Fibroblast of lung (primary cell): Measurements from ENCODE around the gene DHRS9. TPM values are rescaled to one million over a fixed set of nuclear protein-coding genes. Genes with fewer than 3 reads are reported as not detected.
"Not testable (repeated sequence)": the region's sequence is repeated elsewhere in the genome, so short reads cannot be mapped to it uniquely, and the experiment has no call there.

Experiments used
- DNase-seq, 2 donors: peaks; one replicate each; pipeline versions ENCODE4 v3.0.0 to v3.0.0-alpha.2; 2010; ENCODE audit warnings: low read depth in 2 of 2
- H2AFZ ChIP-seq: 2 replicates; pipeline ENCODE4 v1.5.1; 2012; ENCODE audit warnings: low read length, control low read depth, inconsistent platforms
- H3K27ac ChIP-seq: 2 replicates; pipeline ENCODE4 v1.5.1; 2011; ENCODE audit warnings: low read length, control low read depth; ENCODE audit not compliant: insufficient read depth
- H3K27me3 ChIP-seq: 2 replicates; pipeline ENCODE4 v1.5.1; 2011; ENCODE audit warnings: mild to moderate bottlenecking, low read length; ENCODE audit not compliant: control insufficient read depth, insufficient read depth
- H3K36me3 ChIP-seq: 2 replicates; pipeline ENCODE4 v1.5.1; 2011; ENCODE audit warnings: low read length; ENCODE audit not compliant: control insufficient read depth, insufficient read depth
- H3K4me1 ChIP-seq: 2 replicates; pipeline ENCODE4 v1.5.1; 2011; ENCODE audit warnings: low read length; ENCODE audit not compliant: control insufficient read depth, insufficient read depth; ENCODE audit errors: extremely low read depth
- H3K4me2 ChIP-seq: 2 replicates; pipeline ENCODE4 v1.5.1; 2011; ENCODE audit warnings: low read length, control low read depth; ENCODE audit not compliant: insufficient read depth; ENCODE audit errors: extremely low read depth
- H3K4me3 ChIP-seq, 4 experiments: fragments of 200-600 bp in 1 of 4; sonication (generic) in 1 of 4; replicated peaks in 1 of 4; 2 replicates each; pipeline ENCODE4 v1.5.1; 2011 to 2016; ENCODE audit warnings: low read length in 4 of 4, low read depth in 3 of 4, mild to moderate bottlenecking in 3 of 4, control low read depth in 2 of 4, inconsistent platforms in 1 of 4, mixed read lengths in 1 of 4; ENCODE audit not compliant: insufficient read depth in 1 of 4; ENCODE audit errors: control extremely low read depth in 1 of 4
- H3K79me2 ChIP-seq: 2 replicates; pipeline ENCODE4 v1.5.1; 2012; ENCODE audit warnings: mild to moderate bottlenecking, low read length, inconsistent platforms; ENCODE audit not compliant: control insufficient read depth, insufficient read depth
- H3K9ac ChIP-seq: 2 replicates; pipeline ENCODE4 v1.5.1; 2011; ENCODE audit warnings: mild to moderate bottlenecking, low read length, control low read depth; ENCODE audit not compliant: insufficient read depth
- H3K9me3 ChIP-seq: 2 replicates; pipeline ENCODE4 v1.5.1; 2012; ENCODE audit warnings: low read depth, low read length; ENCODE audit not compliant: control insufficient read depth, insufficient read depth
- H4K20me1 ChIP-seq: 2 replicates; pipeline ENCODE4 v1.5.1; 2011; ENCODE audit warnings: low read length; ENCODE audit not compliant: control insufficient read depth, insufficient read depth; ENCODE audit errors: extremely low read depth
- EZH2 ChIP-seq: IDR thresholded peaks from 2 replicates; pipeline ENCODE4 v1.5.1; 2012; ENCODE audit warnings: low read length, control low read depth, mild to moderate bottlenecking; ENCODE audit errors: missing control alignments
- polyA plus RNA-seq, 2 donors: library from polyadenylated mRNA; depleted of rRNA in 1 of 2; stranded (reverse) in 1 of 2; unstranded in 1 of 2; fragments of >200 nt; gene quantifications; 2 replicates each; pipeline ENCODE4 v1.2.1, GENCODE V29; 2011 to 2012; ENCODE audit warnings: missing spikeins in 1 of 2
- total RNA-seq: library from RNA; depleted of rRNA; stranded (reverse); fragments of >200 nt; gene quantifications from 2 replicates; pipeline ENCODE4 v1.2.1, GENCODE V29; 2014
- TF ChIP-seq, protein P1 (sequence below), 2 donors: IDR thresholded peaks in 1 of 2; conservative IDR thresholded peaks in 1 of 2; 1 replicate in 1 of 2; 2 replicates in 1 of 2; pipeline ENCODE4 v1.5.1; 2011 to 2012; ENCODE audit warnings: low read length in 2 of 2, control low read depth in 1 of 2, inconsistent platforms in 1 of 2, low read depth in 1 of 2, mild to moderate bottlenecking in 1 of 2

Gene DHRS9
- total and polyA plus RNA-seq, 2 donors (not counting 1 experiment from before 2014, with no cell fraction given): not detected

DNA sequence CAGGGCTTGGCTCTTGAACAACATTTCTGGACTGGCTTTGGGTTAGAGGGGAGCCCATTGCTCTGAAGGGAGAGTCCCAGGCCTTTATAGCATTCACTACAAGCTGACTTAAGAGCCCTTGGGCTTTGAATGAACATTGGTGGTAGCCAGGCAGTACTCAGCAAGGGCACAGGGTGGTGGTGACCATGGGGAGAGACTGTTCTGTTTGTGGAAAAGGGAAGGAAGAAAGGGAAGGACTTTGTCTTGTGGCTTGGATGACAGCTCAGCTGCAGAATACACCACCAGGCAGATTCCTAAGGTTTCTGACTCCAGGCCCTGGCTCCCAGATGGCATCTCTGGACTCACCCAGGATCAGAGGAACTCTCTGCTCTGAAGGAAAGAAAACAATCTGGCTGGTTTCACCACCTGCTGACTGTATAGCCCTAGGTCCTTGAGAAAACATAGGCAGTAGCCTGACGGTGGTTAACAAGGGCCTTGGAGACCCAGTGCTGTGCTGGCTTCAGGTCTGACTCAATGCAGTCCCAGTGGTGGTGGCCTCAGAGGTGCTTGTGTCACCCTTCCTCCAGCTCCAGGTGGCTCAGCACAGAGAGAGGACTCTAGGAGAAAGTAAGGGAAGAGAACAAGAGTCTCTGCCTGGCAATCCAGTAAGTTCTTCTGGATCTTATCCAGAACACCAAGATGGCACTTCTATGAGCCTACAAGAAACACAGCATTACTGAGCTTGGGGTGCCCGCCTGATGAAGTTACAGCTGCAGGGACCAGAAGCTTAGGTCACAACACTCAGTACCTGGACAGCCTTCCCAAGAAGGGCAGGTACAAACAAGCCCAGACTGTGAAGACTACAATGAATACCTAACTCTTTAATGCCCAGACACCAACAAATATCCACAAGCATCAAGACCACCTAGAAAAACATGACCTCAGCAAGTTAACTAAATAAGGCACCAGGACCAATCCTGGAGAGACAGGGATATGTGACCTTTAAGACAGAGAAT, 21.8 kb upstream of the DHRS9 start:
- Histone ChIP-seq H3K4me2 (no peak overlapping the region), H3K9me3 (no peaks in the 10 kb centered on the region), H3K36me3 (no peaks in the 10 kb centered on the region), H3K79me2 (no peaks in the 10 kb centered on the region), H3K4me1 (no peaks in the 10 kb centered on the region), H2AFZ (no peak overlapping the region), H4K20me1 (no peaks in the 10 kb centered on the region), H3K27ac (no peak overlapping the region), H3K9ac (no peak overlapping the region), H3K4me3 (no peak overlapping the region), H3K27me3 (no peaks in the 10 kb centered on the region)
- TF ChIP-seq, protein P1, sequence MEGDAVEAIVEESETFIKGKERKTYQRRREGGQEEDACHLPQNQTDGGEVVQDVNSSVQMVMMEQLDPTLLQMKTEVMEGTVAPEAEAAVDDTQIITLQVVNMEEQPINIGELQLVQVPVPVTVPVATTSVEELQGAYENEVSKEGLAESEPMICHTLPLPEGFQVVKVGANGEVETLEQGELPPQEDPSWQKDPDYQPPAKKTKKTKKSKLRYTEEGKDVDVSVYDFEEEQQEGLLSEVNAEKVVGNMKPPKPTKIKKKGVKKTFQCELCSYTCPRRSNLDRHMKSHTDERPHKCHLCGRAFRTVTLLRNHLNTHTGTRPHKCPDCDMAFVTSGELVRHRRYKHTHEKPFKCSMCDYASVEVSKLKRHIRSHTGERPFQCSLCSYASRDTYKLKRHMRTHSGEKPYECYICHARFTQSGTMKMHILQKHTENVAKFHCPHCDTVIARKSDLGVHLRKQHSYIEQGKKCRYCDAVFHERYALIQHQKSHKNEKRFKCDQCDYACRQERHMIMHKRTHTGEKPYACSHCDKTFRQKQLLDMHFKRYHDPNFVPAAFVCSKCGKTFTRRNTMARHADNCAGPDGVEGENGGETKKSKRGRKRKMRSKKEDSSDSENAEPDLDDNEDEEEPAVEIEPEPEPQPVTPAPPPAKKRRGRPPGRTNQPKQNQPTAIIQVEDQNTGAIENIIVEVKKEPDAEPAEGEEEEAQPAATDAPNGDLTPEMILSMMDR (conservative IDR thresholded peaks at IDR 0.05 in 1 of 2, IDR thresholded peaks at IDR 0.05 in 1 of 2; ENCODE audit: low read depth in 1 of 2, low read length in 2 of 2): no peak
- TF ChIP-seq EZH2: no peak
- no peak for DNase-seq

DNA sequence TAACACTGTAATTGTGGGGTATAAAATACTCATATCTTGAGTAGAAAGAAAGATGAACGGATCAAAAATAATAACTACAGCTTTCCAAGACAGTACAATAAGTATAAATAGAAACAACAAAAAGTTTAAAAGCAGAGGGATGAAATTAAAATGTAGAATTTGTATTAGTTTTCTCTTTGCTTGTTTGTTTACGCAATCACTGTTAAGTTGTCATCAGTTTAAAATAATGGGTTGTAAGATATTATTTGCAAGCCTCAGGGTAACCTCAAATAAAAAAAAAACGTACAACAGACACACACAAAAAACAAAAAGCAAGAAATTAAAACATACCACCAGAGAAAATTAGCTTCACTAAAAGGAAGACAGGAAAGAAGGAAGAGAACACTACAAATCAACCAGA, 20.2 kb upstream of the DHRS9 start:
- Histone ChIP-seq H3K79me2 (no peaks in the 10 kb centered on the region), H3K4me3 (no peak overlapping the region), H3K9me3 (no peaks in the 10 kb centered on the region), H3K27ac (no peak overlapping the region), H4K20me1 (no peaks in the 10 kb centered on the region), H3K4me2 (no peak overlapping the region), H3K36me3 (no peaks in the 10 kb centered on the region), H3K9ac (no peak overlapping the region), H3K4me1 (no peaks in the 10 kb centered on the region), H3K27me3 (no peaks in the 10 kb centered on the region), H2AFZ (no peak overlapping the region)
- DNase-seq: no peak
- no peak for TF ChIP-seq EZH2
- TF ChIP-seq, protein P1 (conservative IDR thresholded peaks at IDR 0.05 in 1 of 2, IDR thresholded peaks at IDR 0.05 in 1 of 2; ENCODE audit: low read depth in 1 of 2, low read length in 2 of 2): no peak

DNA sequence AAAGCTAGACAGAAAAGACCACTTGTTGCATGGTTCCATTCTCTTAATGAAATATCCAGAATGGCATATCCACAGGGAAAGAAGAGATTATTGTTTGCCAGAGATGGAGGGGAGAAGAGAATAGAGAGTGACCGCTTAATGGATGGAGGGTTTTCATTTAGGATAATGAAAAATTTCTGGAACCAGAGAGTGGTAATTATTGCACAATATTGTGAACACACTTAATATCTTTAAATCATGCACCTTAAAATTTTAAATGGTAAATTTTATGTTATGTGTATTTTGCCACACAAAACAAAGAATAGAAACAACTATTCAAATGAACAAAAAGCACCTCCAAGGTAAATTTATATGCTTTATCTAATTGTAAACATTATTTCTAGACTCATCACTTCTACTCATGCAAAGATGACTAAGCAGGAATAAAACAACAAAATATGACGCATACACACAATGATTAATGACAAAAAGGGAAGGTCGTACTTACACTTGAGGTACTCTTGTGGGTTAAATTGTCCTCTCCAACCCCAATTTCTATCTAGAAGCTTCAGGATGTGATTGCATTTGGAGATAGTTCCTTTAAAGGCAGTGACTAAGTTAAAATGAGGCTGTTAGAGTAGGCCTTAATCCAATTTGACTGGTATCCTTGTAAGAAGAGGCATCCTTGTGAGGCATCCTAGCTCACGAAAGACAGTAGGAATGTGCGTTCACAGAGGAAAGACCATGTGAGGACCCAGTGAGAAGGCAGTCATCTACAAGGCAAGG, 18.7 kb upstream of the DHRS9 start:
- TF ChIP-seq, protein P1 (conservative IDR thresholded peaks at IDR 0.05 in 1 of 2, IDR thresholded peaks at IDR 0.05 in 1 of 2; ENCODE audit: low read depth in 1 of 2, low read length in 2 of 2): no peak
- no peak for TF ChIP-seq EZH2
- no peak overlapping the region for H3K27ac ChIP-seq

DNA sequence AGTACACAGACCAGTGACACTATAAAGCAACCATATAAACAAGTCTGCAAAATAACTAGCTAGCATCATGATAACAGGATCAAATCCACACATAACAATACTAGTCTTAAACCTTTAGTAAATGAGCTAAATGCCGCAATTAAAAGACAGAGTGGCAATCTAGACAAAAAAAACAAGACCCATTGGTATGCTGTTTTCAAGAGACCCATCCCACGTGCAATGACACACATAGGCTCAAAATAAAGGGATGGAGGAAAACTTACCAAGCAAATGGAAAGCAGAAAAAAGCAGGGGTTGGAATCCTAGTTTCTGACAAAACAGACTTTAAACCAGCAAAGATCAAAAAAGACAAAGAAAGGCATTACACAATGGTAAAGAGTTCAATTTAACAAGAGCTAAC, 14.8 kb upstream of the DHRS9 start:
- not testable (repeated sequence) for H3K9me3 ChIP-seq, H3K9ac ChIP-seq, DNase-seq, H3K27me3 ChIP-seq, H2AFZ ChIP-seq, H3K4me3 ChIP-seq, H3K4me2 ChIP-seq, H3K36me3 ChIP-seq, H3K27ac ChIP-seq, H3K4me1 ChIP-seq, H3K79me2 ChIP-seq, H4K20me1 ChIP-seq

More for the DNA sequence above, 18.7 kb upstream of the DHRS9 start:
- Histone ChIP-seq H3K27me3 (no peaks in the 10 kb centered on the region), H3K79me2 (no peaks in the 10 kb centered on the region), H3K4me2 (no peak overlapping the region), H3K4me1 (no peaks in the 10 kb centered on the region), H3K36me3 (no peaks in the 10 kb centered on the region), H3K9ac (no peak overlapping the region), H4K20me1 (no peaks in the 10 kb centered on the region), H2AFZ (no peak overlapping the region), H3K4me3 (no peak overlapping the region), H3K9me3 (no peaks in the 10 kb centered on the region)
- DNase-seq: peak; percentile 18 to 64
